Astrocyte (in vitro differentiated cells and primary cell): ENCODE measurements around the gene CTSG. TPM values are rescaled to one million over a fixed set of nuclear protein-coding genes. Genes with fewer than 3 reads are reported as not detected.
"Not testable (repeated sequence)": the region's sequence is repeated elsewhere in the genome, so short reads cannot be mapped to it uniquely, and the experiment has no call there.

Experiments
- DNase-seq: peaks from one replicate; pipeline ENCODE4 v3.0.0-alpha.2; 2010; ENCODE audit warnings: low read depth
- FAIRE-seq: peaks from 2 replicates; lab custom pipeline; 2011; peaks lifted over from hg19 to GRCh38; lab: Jason Lieb, UNC
- H2AFZ ChIP-seq: 2 replicates; pipeline ENCODE4 v1.6.0; 2012; ENCODE audit warnings: low read depth, low read length, inconsistent platforms
- H3K27ac ChIP-seq: 2 replicates; pipeline ENCODE4 v1.5.1; 2011; ENCODE audit warnings: low read depth, low read length, inconsistent platforms
- H3K27me3 ChIP-seq: 2 replicates; pipeline ENCODE4 v1.6.0; 2011; ENCODE audit warnings: low read length, inconsistent platforms; ENCODE audit not compliant: insufficient read depth
- H3K36me3 ChIP-seq: 2 replicates; pipeline ENCODE4 v1.5.1; 2011; ENCODE audit warnings: low read length, inconsistent platforms; ENCODE audit not compliant: insufficient read depth
- H3K4me1 ChIP-seq: 2 replicates; pipeline ENCODE4 v1.5.1; 2011; ENCODE audit warnings: low read length, inconsistent platforms; ENCODE audit not compliant: insufficient read depth
- H3K4me2 ChIP-seq: 2 replicates; pipeline ENCODE4 v1.6.0; 2012; ENCODE audit warnings: low read length, inconsistent platforms
- H3K4me3 ChIP-seq: 2 replicates; pipeline ENCODE4 v1.5.1; 2011; ENCODE audit warnings: low read depth, mild to moderate bottlenecking, low read length, inconsistent platforms; ENCODE audit not compliant: insufficient read depth
- H3K79me2 ChIP-seq: 2 replicates; pipeline ENCODE4 v1.6.0; 2012; ENCODE audit warnings: mild to moderate bottlenecking, low read length, inconsistent platforms; ENCODE audit not compliant: insufficient read depth
- H3K9ac ChIP-seq: 2 replicates; pipeline ENCODE4 v1.6.0; 2012; ENCODE audit warnings: mild to moderate bottlenecking, low read length, inconsistent platforms
- H3K9me3 ChIP-seq: 2 replicates; pipeline ENCODE4 v1.5.1; 2012; ENCODE audit warnings: low read depth, mild to moderate bottlenecking, low read length, inconsistent platforms; ENCODE audit not compliant: insufficient read depth
- H4K20me1 ChIP-seq: 2 replicates; pipeline ENCODE4 v1.6.0; 2012; ENCODE audit warnings: low read length, inconsistent platforms; ENCODE audit not compliant: insufficient read depth
- H3K27ac Mint-ChIP-seq: one replicate; pipeline ENCODE4 v1.8.0; 2021; ENCODE audit warnings: mild to moderate bottlenecking, mixed read lengths; ENCODE audit not compliant: unreplicated experiment
- H3K27me3 Mint-ChIP-seq: one replicate; pipeline ENCODE4 v1.8.0; 2021; ENCODE audit warnings: low read depth, mixed read lengths; ENCODE audit not compliant: unreplicated experiment
- H3K36me3 Mint-ChIP-seq: one replicate; pipeline ENCODE4 v1.8.0; 2021; ENCODE audit warnings: low read depth, mixed read lengths; ENCODE audit not compliant: unreplicated experiment
- H3K4me1 Mint-ChIP-seq: one replicate; pipeline ENCODE4 v1.8.0; 2021; ENCODE audit warnings: low read depth, mixed read lengths; ENCODE audit not compliant: unreplicated experiment
- H3K4me3 Mint-ChIP-seq: one replicate; pipeline ENCODE4 v1.8.0; 2021; ENCODE audit warnings: mild to moderate bottlenecking, moderate library complexity, mixed read lengths; ENCODE audit not compliant: unreplicated experiment
- H3K9me3 Mint-ChIP-seq: one replicate; pipeline ENCODE4 v1.8.0; 2021; ENCODE audit warnings: mild to moderate bottlenecking, mixed read lengths; ENCODE audit not compliant: unreplicated experiment
- EZH2 ChIP-seq: IDR thresholded peaks from 2 replicates; pipeline ENCODE4 v1.6.1; 2012; ENCODE audit warnings: mild to moderate bottlenecking, low read length, inconsistent platforms; ENCODE audit not compliant: insufficient read depth
- total RNA-seq: library from RNA; stranded (reverse); gene quantifications from 2 replicates; pipeline ENCODE4 v1.2.1, GENCODE V29; 2021
- TF ChIP-seq, protein P1 (sequence below): IDR thresholded peaks from 2 replicates; pipeline ENCODE4 v1.5.1; 2011; ENCODE audit warnings: low read depth, mild to moderate bottlenecking, inconsistent platforms, low read length, moderate library complexity; ENCODE audit not compliant: insufficient read depth

The CTSG gene
- total RNA-seq, 1 donor from 2014 or later, result not detected

DNA sequence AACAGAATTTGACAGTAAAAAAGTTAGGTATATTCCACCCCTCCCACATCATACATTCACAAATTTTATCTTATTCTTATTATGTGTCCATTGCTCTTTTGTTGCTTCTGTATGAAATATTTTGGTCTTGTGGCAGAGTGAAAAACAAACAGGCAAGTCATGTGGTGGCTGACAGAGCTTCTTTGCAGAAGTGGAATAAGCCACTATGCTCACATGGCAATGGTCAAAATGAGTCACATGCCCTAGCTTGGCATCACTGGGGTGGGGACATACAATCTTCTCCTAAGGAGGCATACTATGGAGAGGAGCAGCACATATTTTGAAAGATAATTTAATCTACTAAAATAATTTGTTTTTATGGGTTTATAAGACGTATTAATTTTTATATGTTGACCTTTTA lies 40.3 kb downstream of the CTSG start:
- no peaks in the 10 kb centered on the region for H3K36me3 ChIP-seq
- H3K4me1 Mint-ChIP-seq, result no peaks in the 10 kb centered on the region
- no peaks in the 10 kb centered on the region for H3K4me1 ChIP-seq
- no peak overlapping the region for H3K4me3 ChIP-seq
- H3K4me2 ChIP-seq, result no peak overlapping the region
- TF ChIP-seq, protein P1, sequence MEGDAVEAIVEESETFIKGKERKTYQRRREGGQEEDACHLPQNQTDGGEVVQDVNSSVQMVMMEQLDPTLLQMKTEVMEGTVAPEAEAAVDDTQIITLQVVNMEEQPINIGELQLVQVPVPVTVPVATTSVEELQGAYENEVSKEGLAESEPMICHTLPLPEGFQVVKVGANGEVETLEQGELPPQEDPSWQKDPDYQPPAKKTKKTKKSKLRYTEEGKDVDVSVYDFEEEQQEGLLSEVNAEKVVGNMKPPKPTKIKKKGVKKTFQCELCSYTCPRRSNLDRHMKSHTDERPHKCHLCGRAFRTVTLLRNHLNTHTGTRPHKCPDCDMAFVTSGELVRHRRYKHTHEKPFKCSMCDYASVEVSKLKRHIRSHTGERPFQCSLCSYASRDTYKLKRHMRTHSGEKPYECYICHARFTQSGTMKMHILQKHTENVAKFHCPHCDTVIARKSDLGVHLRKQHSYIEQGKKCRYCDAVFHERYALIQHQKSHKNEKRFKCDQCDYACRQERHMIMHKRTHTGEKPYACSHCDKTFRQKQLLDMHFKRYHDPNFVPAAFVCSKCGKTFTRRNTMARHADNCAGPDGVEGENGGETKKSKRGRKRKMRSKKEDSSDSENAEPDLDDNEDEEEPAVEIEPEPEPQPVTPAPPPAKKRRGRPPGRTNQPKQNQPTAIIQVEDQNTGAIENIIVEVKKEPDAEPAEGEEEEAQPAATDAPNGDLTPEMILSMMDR, result no peak
- no peak for TF ChIP-seq EZH2
- no peak overlapping the region for H2AFZ ChIP-seq
- H3K36me3 Mint-ChIP-seq, result no peaks in the 10 kb centered on the region
- no peaks in the 10 kb centered on the region for H3K79me2 ChIP-seq
- H4K20me1 ChIP-seq, result no peaks in the 10 kb centered on the region
- H3K27ac Mint-ChIP-seq, result no peak overlapping the region
- no peak overlapping the region for H3K4me3 Mint-ChIP-seq
- no peak overlapping the region for H3K27ac ChIP-seq
- FAIRE-seq, result no peak
- DNase-seq, result no peak
- no peaks in the 10 kb centered on the region for H3K27me3 ChIP-seq
- H3K27me3 Mint-ChIP-seq, result peaks cover 6% of the 10 kb centered on the region
- H3K9me3 ChIP-seq, result no peaks in the 10 kb centered on the region
- no peak overlapping the region for H3K9ac ChIP-seq
- H3K9me3 Mint-ChIP-seq, result no peaks in the 10 kb centered on the region

DNA sequence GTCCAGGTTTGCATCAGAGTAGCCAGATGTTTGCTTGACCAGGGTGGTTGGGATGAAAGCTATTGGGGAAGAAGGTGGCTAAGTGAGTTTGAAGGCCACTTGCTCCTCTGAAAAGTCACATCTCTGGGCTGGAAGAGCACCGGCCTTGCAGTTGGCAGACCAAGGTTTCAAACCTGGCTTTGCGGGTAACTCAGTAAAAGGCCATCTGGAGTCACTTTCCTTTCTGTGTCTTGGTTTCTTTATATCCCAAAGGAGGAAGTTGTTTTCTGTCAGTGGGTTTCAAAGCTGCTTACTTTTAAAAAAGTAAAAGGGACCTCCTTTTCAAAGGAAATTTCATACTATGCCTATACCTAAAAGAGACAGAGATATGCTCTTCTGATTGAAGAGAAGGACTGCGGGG lies 41.8 kb downstream of the CTSG start:
- Histone ChIP-seq H3K9ac (no peak overlapping the region), H3K36me3 (no peaks in the 10 kb centered on the region), H3K79me2 (no peaks in the 10 kb centered on the region), H3K4me1 (no peaks in the 10 kb centered on the region), H3K27me3 (no peaks in the 10 kb centered on the region), H3K4me2 (no peak overlapping the region), H3K27ac (no peak overlapping the region), H3K4me3 (no peak overlapping the region), H3K9me3 (no peaks in the 10 kb centered on the region), H4K20me1 (no peaks in the 10 kb centered on the region), H2AFZ (no peak overlapping the region)
- Mint-ChIP-seq H3K4me3 (no peak overlapping the region), H3K4me1 (no peaks in the 10 kb centered on the region), H3K27me3 (peaks cover 6% of the 10 kb centered on the region), H3K9me3 (no peaks in the 10 kb centered on the region), H3K27ac (no peak overlapping the region), H3K36me3 (no peaks in the 10 kb centered on the region)
- no peak for DNase-seq
- TF ChIP-seq, protein P1, result no peak
- TF ChIP-seq EZH2, result no peak
- FAIRE-seq, result no peak

DNA sequence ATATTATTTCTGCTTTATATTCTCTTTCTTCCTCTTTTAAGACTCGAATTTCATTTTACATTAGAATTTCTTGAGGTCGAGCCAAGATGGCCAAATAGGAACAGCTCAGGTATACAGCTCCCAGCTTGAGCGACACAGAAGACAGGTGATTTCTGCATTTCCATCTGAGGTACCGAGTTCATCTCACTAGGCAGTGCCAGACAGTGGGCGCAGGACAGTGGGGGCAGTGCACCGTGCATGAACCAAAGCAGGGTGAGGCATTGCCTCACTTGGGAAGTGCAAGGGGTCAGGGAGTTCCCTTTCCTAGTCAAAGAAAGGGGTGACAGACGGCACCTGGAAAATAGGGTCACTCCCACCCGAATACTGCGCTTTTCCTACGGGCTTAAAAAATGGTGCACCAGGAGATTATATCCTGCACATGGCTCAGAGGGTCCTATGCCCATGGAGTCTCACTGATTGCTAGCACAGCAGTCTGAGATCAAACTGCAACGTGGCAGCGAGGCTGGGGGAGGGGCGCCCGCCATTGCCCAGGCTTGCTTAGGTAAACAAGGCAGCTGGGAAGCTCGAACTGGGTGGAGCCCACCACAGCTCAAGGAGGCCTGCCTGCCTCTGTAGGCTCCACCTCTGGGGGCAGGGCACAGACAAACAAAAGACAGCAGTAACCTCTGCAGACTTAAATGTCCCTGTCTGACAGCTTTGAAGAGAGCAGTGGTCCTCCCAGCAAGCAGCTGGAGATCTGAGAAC lies 50.0 kb downstream of the CTSG start:
- not testable (repeated sequence) for H3K27me3 Mint-ChIP-seq, H4K20me1 ChIP-seq, H3K4me3 Mint-ChIP-seq, H3K36me3 ChIP-seq, H3K4me3 ChIP-seq, H3K9me3 ChIP-seq, H3K4me1 Mint-ChIP-seq, H3K27ac Mint-ChIP-seq, H3K9ac ChIP-seq, H3K27ac ChIP-seq, H3K79me2 ChIP-seq, H3K27me3 ChIP-seq, H2AFZ ChIP-seq, FAIRE-seq, H3K4me2 ChIP-seq, DNase-seq, H3K4me1 ChIP-seq, H3K9me3 Mint-ChIP-seq, H3K36me3 Mint-ChIP-seq

Other genes starting within 250 kb of the CTSG start
- 0.32 and 0.67 TPM in 2 replicates for gene ADCY4, start 241.2 kb downstream of the CTSG start, total RNA-seq
- 0.58 and 0.95 TPM in 2 replicates for gene RIPK3, start 236.3 kb downstream of the CTSG start, total RNA-seq
- gene NFATC4, start 208.1 kb downstream of the CTSG start, total RNA-seq, result 61.9 and 73.9 TPM in 2 replicates
- gene NYNRIN, start 177.2 kb downstream of the CTSG start, total RNA-seq, result 25.4 and 32.0 TPM in 2 replicates
- gene CBLN3, start 146.6 kb downstream of the CTSG start, total RNA-seq, result 3.9 and 5.4 TPM in 2 replicates
- gene KHNYN, start 146.3 kb downstream of the CTSG start, total RNA-seq, result 45.5 and 50.5 TPM in 2 replicates
- gene SDR39U1, start 133.5 kb downstream of the CTSG start, total RNA-seq, result 27.6 and 28.1 TPM in 2 replicates
- not detected in 2 replicates for gene CMA1, start 68.0 kb downstream of the CTSG start, total RNA-seq
- gene GZMH, start 33.4 kb upstream of the CTSG start, total RNA-seq, result not detected in 2 replicates
- gene GZMB, start 57.9 kb upstream of the CTSG start, total RNA-seq, result not detected in 2 replicates